GM18907 (cell line): ENCODE results near the gene AFAP1L2.

Experiments
- ATAC-seq: cut with Tn5 transposase; IDR thresholded peaks from one replicate; pipeline ENCODE4 v1.9.1; 2021; ENCODE audit warnings: mild to moderate bottlenecking, moderate library complexity; ENCODE audit not compliant: unreplicated experiment

The AFAP1L2 gene

DNA sequence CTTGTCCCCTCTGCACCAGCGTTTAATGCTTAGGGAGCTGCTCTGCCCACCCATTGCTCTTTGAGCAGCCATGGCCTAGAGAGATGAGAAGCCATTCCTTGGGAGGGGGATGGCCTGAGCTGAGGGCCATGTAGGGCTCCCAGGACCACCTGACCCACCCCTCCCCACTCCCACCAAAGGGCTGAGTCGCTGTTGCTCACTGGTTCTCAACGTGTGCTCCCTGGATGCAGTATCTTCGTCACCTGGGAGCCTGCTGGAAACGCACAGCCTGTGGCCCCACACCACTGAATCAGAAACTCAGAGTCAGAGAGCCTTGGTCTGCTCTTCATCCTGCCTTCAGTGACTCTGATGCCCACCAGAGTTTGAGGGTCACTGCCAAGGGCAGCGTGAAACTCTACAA, 128.2 kb downstream of the AFAP1L2 start:
- no peak for ATAC-seq

DNA sequence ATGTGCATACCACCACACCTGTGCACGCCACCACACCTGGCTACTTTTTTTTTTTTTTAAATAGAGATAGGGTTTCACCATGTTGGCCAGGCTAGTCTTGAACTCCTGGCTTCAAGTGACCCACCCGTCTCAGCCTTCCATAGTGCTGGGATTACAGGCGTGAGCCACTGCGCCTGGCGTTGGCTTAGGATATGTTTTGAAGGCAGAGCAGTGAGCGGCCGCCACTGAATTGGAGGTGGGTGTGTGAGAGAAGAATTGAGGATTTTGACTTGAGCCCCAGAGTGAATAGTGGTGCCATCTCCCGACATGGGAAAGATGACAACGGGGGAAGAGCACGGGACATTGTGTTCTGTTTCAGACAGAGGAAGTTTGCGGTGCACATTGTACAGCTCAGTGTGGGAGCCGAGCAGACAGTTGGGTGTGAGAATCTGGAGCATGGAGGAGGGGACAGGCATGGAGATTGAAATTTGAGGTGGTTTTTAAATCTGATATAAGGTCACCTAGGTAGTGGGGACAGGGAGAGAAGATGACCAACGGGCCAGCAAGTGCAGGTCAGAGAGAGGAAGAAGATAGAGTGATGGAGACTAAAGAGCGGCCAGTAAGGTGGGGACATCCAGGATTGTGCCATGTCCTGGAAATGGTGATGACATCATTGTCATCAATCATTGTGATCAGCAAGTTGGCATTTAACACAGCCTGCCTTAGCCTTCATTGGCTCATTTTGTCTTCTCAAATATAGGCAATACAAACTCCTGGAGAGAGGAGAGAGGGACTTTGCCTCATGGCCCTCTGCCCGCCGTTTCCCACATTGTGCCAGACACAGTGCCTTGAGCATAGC, 129.5 kb downstream of the AFAP1L2 start:
- ATAC-seq: no peak

DNA sequence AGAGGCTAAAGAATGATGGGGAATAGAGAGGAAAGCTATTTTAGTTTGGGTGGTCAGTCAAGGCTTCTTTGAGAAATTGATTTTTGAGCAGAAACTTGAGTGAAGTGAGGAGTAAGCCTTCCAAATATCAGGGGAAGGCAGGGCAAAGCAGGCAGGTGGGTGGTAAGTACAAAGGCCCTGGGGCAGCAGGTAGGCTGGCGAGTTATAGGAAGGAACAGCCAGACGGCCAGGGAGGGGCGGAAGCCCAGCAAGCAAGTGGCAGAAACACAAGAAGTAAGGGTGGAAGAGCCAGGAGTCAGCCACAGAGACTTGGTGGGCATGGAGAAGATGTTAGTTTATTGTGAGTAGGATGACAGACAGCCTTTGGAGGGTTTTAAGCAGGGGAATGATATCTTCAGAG, 130.4 kb downstream of the AFAP1L2 start:
- no peak for ATAC-seq

DNA sequence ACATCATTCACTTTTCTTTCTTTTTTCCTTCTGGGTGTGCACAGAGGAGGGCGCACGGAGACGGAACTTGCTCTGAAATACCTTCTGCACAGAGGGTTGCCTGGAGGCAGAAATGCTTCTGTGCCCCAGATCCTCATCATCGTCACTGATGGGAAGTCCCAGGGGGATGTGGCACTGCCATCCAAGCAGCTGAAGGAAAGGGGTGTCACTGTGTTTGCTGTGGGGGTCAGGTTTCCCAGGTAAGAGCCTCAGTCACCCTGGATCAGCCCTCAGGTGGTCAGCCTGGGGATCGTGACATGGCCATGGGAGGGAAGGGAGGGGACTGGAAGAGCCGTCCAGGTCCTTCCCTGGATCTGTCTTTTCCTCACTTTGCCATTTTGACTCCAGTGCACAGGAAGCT, 131.6 kb downstream of the AFAP1L2 start:
- no peak for ATAC-seq

DNA sequence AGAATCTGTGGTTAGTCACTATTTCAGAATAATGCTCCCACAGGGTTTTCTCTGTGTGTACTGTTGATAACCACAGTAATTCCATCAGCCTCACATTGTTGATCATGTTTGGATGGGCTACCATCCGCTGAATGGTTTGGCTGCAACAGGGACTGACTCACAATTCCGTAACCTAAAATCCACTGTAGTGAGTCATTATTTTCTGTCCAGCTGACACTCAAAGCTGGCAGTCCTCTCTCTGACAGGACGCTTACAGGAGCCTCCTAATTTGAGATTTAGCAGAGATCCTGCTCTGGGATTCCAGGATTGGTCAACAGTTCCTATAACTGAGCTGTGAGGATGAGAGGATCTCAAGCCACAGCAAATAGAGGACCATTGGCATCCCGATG, 132.5 kb downstream of the AFAP1L2 start:
- no peak for ATAC-seq

DNA sequence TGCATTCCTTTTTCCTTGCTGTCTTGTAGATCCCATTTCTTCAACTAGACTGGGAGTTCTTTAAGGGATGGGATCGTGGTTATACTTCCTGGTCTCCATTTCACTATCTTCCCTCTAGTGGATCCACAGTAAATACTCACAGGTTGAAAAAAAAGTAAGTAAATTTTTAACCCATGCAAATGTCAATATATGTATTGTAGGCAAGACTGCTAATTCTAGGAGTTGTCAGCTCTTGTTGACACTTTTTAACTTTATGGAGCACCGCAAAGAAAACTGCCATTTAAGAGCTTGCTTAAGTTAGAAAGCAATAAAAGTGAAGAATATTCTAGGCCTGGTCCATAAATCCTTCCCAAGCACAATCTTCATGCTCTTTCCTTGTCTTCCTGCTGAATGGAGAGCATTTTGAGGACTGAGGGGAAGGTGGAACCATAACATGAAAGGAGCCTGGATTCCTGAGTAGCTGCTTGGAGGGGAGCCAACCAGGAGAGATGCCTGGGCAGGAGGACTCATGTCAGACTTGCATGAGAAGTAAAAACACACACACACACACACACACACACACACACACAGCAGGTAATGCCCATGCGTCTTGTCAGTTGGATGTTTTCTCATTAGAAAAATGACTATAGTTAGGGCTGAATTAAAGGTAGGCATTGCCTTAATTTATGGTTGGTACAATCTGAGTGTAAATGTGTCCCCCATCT, 133.1 kb downstream of the AFAP1L2 start:
- ATAC-seq: no peak

DNA sequence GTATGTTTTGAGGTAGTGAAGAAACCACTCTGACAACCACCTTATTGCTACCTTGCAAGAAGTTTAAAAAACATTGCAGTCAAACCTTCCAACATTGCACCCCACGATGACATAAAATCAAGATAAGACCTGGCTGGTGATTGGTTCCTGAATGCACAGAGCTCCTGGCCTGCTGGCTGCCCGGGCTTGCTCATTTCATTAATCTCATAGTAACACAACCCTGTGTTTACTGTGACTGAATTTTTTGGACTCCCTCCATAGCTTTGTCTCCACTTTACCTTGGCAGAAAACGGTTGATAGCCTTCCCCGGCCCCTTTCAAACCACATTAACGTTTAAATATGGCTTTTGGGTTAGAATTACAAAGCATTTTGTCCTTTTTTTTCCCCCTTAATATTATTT, 137.8 kb downstream of the AFAP1L2 start:
- no peak for ATAC-seq

DNA sequence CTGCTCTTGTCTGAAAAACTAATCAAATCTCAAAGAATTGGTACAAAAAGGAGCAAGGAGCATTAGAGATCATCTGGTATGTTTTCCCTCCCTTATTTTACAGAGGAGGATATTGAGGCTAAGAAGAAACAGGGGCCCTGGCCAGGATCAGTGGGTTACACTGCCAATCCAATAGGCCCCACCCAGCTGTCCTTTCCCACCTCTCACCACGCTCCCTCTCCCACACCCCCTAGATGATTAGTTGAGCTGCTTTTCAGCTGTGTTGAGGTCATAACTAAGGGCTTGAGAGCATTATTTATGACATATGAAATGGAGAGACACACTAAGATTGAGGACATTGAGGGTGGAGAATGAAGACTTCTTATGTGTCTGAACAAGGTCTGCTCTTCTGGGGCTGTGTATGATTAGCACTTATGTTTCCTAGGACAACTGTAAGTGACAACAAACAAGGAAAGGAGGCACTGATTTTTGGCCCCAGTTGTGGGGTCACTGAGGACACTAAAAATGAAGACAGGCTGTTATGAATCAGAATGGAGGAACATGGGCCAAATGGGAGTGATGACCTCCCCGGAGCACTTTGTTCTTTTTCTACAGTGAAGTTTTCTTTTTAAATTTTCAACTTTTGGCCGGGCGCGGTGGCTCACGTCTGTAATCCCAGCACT, 138.8 kb downstream of the AFAP1L2 start:
- no peak for ATAC-seq

DNA sequence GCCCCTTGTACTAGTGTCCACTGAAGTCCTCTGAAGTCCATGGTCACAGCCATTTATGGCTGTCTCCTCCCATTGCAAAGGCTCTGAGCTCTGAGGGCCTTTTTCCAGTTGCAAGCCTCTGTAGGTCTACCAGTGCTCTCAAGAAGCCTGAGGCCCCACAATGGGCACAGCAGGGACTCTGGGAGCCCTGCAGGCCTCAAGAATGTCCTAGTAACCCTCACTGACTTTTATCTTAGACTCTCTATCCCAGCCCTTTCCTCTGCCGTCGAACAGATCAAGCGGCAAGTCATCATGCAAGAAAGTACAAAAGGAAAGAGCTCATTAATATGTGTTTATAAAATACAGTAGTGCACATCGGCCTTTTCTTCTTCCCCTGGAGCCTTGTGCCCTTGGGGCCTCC, 141.8 kb downstream of the AFAP1L2 start:
- ATAC-seq: no peak

DNA sequence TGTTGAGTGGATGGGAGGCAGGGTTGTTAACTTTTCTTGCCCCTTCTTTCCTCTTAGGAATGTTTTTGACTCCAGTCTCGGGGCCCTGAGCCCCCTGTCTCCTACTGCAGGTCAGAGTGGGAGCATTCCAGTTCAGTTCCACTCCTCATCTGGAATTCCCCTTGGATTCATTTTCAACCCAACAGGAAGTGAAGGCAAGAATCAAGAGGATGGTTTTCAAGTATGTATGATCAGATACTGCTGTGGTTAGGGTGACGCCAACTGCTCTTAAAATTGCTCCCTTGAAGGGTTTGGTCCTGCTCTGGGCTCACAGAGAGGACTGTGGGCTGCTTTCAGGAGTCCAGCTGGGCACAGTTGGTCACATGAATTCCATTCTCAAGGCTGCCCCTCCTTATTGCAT, 143.2 kb downstream of the AFAP1L2 start:
- no peak for ATAC-seq

DNA sequence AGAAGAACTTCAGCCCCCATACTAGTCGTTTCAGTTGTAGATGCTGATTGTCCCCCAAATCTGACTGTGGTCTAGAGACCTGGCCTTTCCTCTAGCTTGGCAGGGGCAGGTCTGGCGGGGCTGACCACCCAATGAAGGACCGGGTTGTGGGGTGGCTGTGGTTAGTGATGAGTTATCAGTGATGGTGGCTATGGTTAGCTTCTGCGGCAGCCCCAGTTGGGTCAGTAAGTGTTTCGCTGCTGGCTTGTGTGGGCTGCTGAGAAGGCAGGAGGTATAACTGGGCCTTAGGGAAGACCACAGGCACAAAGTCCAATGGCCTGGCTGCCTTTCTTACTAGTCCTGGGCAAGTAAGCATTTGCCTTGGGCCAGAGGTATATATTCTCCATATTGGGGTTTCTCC, 143.9 kb downstream of the AFAP1L2 start:
- ATAC-seq: no peak

DNA sequence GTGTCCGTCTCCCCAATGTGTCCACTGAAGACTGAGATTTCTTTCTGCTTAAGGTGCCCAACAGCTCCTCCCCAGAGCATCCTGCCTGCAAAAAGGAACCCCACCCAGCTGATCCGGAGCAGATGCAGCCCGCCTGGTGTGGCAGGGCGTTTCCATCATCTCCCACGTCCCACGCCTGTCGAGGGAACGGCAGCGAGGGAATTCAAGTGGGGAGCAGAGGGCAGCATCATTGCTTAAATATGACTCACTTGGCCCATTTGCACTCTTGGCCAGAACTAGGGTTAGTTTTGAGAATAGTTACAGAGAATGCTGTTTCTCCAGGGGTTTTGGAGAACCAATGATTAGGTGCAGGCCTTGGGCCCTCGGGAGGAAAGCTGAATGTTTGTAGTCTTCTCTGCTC, 144.5 kb downstream of the AFAP1L2 start:
- no peak for ATAC-seq

DNA sequence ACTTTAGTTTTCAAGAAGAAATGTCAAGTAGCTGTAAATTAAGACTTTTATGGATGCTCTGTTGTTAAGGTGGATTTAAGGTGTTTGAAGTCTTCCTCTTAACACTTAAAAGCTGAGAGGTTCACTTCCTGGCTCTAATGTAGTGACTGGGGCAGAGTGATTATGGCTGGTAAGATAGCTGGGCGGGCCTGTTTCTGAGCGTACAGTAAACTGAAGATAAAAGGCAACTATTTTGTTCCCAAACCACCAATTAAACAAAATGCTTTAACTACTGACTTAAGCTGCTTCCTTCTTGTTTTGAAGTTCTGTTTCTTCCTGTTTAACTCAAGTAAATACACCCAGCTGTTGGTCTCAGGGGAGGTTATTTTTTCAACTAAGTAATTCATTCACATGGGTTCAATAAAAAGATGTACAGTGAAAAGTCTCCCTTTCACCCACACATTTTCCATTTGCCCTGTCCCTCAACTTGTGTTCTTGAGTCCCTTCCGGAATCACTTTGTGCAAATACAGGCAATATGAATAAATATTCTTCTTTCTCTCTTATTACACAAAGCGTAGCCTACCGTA, 145.9 kb downstream of the AFAP1L2 start:
- no peak for ATAC-seq

DNA sequence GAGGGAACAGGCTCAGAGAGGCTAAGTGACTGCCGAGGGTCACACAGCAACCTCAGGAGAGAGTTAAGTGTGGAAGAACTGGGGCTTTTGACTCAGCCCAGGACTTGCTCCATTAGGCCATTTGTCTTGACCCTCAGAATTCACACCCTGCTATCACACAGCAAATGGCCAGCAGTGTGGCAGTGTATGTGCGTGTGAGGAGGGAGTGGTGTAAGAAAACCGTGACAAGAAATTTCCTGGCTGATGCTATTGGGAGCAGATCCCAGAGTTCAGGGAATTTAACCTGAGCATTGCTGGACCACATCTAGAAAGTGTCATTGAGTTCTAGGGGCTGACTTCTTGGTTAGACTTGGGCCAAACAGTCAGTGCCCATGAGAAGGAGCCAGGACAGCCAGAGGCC, 146.8 kb downstream of the AFAP1L2 start:
- ATAC-seq: no peak

DNA sequence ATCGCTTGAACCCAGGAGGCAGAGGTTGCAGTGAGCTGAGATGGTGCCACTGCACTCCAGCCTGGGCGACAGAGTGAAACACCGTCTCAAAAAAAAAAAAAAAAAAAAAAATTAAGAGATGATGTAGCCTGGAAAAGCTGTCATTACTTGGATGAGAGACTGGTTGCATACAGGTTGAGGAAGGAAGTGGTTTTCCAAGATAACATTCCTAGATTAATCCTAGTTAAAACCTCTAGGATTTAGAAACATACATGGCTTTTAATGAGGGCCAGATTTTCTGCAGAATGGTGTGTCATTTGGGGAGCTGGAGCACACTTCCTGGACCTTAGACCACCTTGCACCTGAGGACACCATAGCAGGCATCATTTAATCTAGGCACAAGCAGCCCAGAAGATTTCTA, 147.5 kb downstream of the AFAP1L2 start:
- no peak for ATAC-seq

DNA sequence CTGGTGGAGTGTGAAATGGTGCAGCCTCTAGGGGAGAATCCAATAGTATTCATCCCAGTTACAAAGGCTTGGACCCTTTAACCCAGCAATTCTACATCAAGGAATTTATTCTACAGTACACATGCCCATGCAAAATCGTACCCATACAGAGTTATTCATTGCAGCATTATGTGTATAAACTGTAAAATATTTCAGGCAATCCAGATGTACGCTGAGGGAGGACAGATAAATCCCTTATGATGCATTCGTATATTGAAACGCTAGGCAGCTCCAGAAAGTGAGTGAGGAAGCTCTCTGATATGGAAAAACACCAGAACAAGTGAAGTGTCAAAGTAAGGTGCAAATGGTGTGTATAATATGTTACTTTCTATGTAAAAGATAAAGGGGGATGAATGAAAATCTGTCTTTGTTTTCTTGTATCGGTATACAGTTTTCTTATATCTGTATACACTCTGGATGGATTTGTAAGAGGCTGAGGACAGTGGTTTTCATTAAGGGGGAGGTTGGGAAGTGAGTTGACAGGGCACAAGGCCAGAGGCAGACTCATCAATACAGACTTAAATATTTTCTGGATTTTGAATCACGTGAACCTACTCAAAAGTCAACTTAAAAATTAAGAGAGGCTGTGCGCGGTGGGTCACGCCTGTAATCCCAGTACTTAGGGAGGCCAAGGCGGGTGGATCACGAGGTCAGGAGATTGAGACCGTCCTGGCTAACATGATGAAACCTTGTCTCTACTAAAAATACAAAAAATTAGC, 148.1 kb downstream of the AFAP1L2 start:
- ATAC-seq: no peak

DNA sequence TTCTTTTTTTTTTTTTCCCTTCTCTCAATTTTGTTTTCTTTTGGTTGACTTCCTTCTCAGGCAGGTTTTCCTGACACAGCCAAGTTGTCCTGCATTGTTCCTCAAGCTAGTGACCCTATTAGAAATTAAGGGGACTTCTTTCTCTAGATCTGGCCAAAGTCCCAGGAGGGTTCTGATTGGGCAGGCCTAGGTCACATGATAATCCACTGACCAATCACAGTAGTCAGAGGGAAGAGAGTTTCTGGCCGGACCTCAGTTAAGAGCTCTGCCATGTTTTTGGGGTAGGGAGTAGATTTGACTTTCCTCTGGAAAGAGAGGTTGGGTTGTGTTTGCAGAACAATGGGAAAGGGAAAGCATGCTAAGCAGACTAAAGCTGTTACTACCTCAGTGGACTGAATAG, 149.1 kb downstream of the AFAP1L2 start:
- ATAC-seq: no peak

DNA sequence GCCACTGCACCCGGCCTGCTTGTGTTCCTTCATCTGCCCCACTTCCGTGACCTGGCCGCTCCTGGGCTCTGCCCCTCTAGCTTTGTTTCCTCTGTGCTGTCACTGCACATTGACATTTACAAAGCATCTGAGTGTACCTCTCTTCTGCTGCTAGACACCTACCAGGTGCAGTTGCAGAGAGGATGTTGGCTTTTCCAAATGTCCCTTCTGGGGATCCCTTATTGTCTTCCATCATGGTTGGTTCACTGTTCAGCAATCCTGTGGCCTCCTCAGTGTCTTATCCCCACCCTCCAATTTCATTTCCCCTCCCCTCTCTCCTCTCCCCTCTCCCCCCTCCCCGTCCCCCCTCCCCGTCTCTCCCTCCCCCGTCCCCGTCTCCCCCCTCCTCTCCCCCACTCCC, 151.4 kb downstream of the AFAP1L2 start:
- no peak for ATAC-seq

DNA sequence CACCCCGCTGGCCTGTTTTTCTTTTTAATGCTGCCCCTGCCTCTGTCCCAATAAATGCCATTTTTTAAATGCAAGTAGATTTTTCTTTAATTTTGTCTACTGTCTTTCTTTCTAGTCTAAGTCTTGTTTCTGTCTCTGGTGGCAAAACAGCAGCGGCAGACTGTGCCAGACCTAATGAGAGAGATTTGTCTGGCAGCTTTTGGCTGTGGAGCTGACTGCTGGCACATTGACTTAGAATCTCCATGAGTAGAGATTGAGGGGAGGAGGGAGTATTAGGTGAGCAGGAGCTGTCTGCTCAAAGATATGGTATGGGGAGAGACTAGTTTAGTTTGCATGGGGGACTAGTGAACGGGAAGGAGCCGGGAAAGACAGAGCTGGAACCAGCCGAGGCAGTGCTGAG, 152.2 kb downstream of the AFAP1L2 start:
- ATAC-seq: no peak

DNA sequence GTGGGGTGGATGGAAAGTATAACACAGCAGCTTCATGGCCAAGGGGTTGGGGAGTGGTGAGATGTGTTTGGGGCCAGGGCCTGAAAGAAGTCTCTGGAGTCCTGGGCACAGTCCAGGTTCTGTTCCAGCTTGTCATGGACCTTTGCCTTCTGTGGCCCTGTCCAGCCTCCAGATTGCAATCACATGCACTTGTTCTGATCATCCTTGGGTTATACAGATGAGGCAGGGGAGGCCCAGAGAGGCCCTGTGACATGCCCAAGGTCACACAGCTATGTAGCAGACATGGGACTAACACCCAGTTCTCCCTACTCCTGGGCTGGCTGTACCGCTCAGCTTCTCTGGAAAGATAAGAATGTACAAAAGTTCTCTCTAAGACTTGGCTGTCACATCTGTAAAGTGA, 153.6 kb downstream of the AFAP1L2 start:
- no peak for ATAC-seq

DNA sequence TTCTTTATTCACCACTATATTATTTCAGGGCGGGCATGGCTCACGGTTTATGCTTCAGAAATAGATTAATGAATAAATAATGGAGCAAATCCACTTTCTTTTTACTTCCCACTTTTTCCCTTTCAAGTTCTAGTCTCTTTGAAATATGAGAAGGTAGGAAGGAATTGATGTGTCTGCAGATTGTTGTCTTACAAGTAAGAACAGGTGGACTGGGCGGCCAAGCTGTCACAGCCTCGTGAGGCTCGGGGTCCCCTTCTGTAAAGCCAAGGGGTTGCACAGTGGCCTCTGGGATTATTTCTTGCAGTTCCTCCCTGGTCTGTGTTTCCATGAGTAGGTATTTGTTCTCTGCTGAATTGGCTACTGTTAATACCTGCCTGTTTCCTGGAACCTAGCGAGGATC, 154.1 kb downstream of the AFAP1L2 start:
- no peak for ATAC-seq
